Stimulated activated CD4-positive, alpha-beta T cell treated with anti-CD3 and anti-CD28 coated beads, TNF-alpha, amount 100 ng/mL, for 24 hours (primary cell): ENCODE measurements around the gene SLC2A9.
"Not testable (repeated sequence)": the region's sequence is repeated elsewhere in the genome, so short reads cannot be mapped to it uniquely, and the experiment has no call there.

ENCODE experiments used
- DNase-seq, 3 experiments: peaks; one replicate each; pipeline ENCODE4 v3.0.0-alpha.2; 2020; ENCODE audit warnings: low read depth in 3 of 3

SLC2A9 gene

DNA sequence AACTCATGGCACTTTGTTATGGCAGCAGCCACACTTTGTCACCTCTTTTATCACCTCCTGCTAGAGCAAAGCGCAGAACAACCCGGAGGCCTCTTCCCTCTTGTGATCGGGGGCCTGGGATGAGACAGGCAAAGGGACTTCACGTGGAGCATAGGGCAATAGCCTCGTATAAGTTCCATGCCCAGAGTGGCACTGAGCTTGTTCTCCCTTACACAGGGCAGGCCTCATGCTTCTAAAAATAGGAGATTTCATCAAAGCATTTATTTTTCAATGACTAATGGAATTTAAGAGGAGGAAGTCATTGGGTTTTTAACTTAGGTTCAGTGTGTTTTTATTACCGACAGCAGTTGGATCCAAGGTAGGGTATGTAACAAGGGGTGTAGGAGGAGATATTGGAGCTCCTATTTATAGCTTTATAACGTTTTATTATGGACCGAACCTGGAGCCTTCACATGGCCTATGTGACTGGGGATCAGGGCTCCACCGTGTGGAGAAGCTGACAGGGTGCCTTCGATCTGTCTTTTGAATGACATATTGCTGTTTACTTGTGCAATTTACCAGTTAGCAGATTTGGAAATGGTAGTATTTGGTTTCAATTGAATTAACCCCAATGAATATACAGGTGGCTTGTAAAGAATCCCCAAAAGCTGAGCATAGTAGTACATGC, 93.8 kb downstream of the SLC2A9 start:
- no peak for DNase-seq

DNA sequence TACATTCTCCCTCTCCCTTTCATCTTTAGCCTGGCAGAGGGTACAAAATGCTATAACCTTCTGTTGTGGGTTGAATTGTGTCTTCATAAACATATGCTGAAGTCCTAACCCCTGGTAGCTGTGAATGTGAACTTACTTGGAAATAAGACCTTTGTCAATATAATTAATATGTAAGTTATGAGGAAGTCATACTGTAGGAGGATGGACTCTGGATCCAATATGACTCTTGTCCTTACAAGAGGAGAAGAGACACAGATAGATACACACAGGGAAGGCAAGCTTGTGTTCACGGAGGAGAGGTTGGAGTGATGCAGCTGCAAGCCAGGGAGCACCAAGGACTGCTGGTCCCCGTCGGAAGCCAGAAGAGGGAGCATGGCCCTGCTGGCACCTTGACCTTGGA, 94.7 kb downstream of the SLC2A9 start:
- DNase-seq, result no peak

DNA sequence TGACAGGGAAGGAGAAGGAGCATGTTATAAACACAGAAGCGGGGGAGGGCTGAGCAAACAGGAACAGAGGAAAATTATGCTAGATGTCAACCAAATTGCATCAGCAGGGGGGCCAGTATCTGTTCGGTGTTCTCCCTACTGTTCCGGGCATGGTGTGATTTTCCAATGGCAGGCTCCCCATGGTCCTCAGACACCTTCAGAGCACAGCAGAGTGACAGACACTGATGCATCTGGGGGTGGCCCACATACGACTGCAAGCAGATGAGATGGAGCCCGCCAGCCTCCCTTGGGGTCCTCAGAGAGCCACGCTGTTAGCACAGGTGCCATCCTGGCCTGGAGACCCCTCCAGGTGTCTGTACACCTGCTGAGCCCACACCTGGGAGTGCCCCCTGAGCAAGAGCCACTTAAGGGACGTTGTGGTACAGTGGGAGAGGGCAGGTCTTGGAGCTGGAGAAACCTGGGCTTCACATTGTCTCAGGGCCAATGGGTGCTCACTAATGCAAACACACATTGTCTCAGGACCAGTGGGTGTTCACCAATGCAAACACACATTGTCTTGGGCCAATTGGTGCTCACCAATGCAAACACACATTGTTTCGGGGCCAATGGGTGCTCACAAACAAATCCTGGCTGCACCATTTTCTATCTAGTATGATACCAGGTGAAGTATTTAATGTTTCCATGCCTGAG, 95.4 kb downstream of the SLC2A9 start:
- DNase-seq, result no peak

DNA sequence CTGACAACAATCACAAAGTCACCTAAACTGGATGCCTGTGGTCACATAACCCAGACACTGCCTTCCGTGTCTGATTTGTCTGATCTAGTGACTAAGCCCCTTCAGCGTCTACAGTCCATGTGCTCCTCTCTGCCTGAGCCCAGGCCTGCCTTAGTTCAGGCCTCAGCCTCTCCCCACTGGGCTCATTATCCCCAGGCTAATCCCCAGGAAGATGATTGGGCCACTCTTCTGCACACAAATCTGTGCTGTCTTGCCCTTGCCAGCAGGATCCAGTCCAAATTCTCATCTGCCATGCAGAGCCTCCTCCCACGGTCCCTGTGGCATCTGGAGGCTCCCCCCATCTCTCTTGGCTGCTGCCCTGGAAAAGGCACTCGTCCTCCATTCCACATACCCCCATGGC, 96.5 kb downstream of the SLC2A9 start:
- no peak for DNase-seq

DNA sequence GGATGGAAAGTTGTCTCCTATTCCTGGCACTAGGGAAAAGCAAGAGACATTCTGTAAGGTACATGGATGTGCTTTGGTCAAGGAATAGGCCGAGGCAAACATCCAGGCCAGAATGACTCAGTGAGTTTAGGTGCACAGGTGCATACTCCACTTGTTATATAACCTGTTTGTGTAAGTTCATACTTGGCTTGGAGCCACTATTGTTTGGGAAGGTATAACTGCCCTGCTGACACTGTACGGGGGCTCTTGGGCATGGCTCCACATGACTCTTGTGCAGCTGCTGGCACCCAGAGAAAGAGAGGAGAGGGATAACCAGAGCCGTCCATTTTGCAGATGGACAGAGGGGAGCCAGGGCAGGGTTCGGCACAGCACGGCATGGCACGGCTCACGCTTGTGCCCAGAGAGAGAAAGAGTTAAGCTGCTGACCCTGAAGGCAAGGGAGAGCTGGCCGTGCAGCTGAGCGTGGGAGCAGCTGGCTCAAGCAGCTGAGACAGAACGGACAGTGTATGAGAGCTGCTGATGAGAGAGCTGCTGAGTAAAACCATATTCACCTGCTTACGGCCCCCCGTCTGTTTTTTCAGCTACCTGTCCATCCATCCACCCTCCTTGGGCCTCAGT, 98.0 kb downstream of the SLC2A9 start:
- no peak for DNase-seq

DNA sequence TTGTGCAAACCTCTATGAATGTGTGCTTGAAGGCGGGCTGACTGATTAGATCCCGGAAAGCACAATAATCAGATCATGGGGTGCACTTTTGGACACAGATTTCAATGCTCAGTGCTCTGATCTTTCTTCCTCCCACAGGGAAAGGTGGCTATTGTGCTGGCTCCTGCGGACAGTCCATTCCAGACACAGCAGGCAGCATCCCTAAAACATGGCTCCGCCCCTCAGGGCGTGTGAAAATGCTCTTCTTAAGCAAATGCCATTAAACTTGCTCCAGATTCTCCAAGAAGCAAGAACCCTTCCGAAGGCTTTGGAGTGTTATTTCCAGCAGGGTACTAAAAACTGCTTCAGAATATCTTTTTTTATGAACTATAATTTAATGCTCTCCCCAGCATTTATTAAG, 100.0 kb downstream of the SLC2A9 start:
- no peak for DNase-seq

DNA sequence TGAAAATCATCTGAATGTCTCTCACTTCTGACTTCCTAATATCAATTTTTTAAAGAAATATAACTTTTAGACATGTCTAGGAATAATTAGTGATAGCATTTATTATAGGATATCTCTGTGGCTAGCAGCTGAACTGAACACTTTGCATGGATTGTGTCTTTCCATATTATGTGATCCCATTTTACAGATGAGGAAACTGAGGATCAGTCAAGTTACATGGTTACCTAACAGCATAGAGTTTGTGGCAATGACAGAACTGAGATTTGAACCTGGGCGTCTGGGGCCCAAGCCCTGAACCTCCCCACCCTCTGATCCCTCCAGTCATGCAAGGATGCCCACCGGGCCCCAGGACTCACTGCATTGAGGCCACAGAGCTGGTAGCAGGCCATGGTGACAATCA, 101.3 kb downstream of the SLC2A9 start:
- DNase-seq, result no peak

DNA sequence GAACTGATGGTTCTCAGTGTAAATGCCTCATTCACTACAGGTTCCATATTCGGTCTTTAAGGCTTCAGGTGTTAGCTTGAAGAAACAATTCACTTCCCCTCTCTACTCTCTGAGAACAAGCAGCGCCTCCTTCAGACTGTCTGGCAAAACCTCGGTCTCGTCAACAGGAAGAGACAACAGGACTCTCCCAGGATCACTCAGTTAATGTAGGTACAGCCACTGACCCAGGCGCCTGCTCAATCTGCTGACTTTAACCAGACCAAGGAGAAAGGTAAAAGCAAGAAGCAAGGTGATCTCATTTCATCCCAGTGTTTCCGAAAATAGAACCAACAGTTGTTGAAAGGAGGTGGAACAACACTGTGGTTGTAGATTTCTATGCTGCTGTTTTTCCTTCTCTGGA, 102.2 kb downstream of the SLC2A9 start:
- no peak for DNase-seq

DNA sequence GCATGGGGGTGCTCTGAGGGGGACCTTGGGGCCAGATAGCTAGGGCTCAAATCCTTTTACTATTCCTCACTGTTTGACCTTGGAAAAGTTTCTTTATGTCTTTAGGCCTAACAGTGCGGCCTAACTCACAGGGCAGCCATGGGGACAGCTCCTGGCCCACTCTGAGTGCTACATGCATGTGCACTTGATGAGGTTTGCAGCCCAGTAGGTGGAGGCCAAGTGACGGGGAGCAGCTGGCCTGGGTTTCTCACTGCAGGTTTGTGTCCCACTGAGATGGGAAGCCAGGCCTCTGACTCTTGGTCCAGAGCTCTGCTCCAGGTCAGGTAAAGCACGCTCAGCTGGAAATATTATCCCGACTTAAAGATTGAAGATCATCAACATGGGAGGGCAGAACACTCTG, 102.8 kb downstream of the SLC2A9 start:
- no peak for DNase-seq

DNA sequence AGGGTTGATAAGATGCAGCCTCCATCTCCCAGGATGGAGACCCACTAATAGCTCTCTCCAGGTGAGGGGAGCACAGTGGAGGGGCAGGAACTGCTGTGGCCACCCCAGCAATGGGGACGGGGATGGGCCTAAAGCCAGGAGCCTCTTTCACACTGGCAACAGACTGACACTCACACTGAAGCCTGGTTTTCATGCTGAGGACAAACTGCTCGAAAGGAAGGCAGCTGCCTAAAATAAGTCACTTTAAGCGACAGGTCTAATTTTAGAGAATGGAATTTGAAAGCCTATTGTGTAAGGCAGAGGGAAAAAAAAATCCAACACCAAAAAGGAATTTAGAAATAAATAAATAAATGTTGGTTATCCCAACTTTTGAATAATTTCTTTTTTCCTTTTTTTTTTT, 104.4 kb downstream of the SLC2A9 start:
- DNase-seq, result no peak

DNA sequence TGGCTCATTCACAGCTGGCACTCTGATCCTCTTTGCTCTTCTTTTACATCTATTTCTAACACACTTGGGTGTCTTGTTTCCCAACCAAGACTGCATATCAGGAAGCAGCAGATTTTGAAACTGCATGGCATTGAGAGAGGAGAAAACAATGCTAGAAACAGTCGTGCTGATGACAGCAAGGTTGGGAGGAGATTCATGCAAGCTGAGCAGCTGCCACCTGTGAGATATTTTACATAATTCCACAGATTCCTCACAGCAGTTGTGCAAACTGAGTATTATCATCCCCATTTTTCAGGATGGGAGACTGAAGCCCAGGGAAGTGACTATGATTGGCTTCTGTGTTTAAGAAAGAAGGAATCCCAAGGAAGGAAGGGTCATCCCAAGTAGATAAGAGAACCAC, 105.0 kb downstream of the SLC2A9 start:
- no peak for DNase-seq

DNA sequence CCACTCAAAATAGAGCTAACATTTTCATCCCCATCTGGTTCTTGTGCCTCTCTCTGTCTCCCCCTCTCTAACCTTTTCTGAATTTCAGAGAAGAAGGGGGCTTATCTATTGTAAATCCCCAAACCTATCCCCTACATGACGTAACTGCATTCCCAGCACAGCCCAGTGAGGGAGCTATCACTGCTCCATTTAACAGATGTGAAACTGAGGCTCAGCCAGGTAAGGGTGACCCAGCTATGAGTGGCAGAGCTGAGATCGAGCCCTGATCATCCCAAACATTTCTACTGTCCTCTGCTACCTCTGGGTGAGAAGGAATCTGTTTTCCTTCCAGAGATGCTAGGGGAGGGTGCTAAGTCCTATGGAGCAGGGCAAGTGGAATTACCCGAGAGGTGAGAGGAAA, 107.5 kb downstream of the SLC2A9 start:
- no peak for DNase-seq

DNA sequence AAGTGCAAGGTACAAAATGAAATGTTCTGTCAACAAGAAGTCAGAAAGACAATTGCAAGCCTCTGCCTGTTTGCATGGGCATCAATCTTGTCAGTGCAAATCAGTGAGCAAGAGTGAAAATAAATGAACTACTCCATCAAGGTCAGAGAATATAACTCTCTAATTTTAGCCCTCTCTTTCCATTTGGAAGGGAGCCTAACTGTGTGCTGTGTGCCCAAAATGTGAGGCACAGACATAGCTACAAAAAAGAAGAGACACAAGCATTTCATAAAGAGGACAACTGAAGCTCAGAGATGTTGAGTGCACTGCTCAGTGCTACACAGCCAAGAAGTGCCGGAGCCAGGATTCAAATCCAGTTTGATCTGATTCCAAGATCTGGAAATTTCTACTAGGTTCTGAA, 114.3 kb downstream of the SLC2A9 start:
- DNase-seq, result no peak

DNA sequence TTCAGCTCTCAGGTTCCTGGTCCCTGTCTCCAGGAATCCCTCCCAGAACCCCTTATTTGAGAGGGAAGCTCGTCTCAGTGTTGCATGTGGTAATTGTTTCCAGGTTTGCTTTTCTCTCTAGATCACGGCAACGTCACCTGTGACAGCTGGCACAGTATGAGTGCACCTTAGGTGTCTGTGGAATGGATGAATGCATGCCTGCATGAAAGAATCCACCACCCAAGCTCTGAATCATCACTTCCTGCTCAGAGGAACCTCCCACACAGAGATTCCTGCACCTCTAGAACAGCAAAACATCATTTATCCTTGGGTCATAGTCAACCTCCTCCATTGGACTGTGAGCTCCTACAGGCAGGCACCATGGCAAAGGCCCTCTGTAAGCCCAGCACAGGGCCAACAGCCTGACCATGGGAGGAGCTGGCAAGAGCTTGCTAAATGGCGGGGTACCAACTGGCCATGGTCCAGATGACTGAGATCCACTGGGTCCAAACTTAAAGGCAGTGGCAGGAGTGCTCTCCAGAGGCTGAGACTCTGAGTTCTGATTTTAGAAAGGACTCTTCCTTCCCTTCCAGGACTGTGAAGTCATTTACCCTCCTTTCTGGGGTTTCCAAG, 116.2 kb downstream of the SLC2A9 start:
- DNase-seq, result no peak

DNA sequence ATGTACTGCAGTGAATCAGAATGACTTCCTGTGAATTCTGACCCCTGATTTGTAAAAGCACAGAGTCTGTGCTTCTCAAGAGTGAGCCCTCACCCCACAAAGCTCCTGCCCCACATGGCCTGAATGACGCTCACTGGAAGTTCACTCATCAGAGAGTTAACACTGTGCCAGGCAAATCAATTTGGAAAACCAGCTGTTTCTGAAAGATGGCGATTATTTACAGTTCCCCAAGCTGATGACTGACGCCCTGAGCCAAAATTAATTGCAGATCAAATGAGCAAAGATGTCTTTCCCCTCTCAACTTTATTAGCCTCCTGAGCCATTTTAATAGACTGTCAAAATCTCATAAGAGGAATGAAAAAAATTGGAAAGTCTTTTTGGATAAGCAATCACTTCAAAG, 118.0 kb downstream of the SLC2A9 start:
- no peak for DNase-seq

DNA sequence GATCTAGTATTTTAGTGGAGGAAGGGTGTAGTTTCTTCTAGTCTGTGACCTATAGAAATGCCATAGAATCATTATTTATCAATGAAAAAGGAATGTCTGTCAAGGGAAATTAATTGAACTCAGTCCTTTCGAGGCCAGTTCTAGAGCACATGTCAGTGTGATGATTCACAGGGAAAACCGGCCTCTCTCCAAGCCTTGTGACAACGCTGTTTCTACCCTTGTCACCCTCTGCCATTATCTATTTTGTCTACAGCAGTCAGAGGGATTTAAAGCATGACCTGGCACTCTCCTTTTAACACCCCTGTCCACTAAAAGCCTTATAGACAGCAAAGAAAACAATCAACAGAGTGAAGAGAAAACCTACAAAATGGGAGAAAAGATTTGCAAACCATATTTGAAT, 120.0 kb downstream of the SLC2A9 start:
- DNase-seq, result no peak

DNA sequence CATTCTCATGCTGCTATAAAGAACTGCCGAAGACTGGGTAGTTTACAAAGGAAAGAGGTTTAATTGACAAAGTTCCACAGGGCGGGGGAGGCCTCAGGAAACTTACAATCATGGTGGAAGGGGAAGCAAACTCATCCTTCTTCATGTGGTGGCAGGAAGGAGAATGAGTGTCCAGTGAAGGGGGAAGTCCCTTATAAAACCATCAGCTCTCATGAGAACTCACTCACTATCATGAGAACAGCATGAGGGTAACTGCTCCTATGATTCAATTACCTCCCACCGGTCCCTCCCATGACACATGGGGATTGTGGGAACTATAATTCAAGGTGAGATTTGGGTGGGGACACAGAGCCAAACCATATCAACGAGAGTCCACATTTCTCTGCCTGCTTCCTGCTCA, 120.7 kb downstream of the SLC2A9 start:
- DNase-seq, result not testable (repeated sequence)

DNA sequence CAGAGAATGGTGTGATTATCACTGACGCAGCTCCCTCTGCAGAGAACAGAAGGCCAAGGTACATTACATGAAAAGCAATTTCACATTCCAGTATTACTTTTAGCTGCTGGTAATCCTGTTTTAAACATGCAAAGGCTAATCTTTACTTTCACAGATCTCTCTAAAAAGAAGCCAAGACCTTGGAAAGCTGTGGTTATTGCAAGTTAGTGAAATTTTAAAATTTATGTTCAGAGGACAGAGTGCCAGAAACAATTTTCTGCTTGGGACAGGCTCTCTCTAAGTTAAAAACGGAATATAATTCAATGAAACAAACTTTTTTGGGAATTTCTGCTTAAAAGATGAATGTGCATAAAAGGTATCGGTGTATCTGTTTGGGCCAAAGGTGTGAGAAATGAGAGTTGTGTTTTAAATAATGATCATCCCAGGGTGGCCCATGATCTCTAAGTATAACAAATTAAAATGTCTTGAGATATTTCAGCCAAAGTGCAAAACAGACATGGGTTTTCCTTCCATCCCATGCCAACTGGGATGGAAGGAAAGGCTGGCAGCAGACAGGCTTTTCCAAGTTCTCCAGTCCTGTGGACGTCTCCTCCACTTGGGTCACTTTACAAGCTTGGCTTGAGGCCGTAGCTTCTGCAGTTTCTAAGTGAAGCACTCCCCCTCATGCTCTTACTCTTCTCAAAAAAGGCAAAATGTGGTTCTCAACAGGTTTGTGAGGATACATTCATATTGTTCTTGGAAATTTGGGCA, 121.8 kb downstream of the SLC2A9 start:
- DNase-seq, result no peak

DNA sequence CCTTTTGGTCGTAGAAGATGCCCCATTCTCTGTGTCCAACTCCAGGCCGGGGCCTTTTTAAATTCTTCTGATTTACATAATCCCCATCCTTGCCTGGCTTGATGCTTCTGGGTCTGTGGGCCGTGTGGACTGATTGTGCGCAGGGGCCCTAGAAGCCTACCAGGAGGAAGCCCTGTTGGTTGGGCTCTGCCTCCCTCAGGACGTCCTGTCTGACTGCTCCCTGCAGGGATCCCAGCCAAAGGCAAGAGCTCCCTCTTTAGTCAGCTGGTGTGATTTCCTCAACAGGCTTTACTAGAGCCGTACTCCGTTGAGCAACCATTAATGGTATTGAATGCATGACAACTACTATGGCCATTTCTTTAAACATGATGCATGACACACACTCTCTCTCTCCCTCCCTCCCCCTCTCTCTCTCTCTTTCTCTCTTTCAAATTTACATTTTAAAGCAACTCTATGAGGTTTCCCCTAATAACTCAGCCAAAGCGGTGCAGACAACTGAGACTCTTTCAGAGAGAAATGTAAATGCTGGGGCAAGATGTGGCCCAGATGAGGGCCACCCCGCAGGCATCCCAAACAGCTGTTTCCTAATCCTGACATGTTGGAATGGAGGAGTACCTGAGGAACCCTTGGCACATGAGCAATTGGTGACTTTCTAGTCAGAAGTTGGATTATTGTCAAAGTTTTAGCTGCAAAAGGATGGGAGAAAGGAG, 122.5 kb downstream of the SLC2A9 start:
- no peak for DNase-seq

DNA sequence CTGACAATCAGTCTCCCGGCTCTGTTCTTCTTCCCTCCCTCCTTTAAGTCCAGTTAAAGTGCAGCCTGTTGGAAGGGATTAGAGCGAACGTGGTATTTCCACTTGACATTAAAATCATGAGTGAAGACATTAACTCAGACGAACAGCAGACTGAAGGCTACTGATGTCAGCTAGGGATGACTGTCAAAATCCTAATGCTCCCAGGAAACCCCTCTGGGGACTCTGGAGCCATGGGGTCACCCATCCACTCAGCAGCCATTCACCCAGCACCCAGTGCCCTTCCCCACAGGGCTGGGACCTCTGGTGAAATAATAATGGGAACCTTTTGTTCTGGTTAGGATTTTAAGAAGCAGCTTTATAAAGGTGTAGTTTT, 126.0 kb downstream of the SLC2A9 start:
- no peak for DNase-seq

DNA sequence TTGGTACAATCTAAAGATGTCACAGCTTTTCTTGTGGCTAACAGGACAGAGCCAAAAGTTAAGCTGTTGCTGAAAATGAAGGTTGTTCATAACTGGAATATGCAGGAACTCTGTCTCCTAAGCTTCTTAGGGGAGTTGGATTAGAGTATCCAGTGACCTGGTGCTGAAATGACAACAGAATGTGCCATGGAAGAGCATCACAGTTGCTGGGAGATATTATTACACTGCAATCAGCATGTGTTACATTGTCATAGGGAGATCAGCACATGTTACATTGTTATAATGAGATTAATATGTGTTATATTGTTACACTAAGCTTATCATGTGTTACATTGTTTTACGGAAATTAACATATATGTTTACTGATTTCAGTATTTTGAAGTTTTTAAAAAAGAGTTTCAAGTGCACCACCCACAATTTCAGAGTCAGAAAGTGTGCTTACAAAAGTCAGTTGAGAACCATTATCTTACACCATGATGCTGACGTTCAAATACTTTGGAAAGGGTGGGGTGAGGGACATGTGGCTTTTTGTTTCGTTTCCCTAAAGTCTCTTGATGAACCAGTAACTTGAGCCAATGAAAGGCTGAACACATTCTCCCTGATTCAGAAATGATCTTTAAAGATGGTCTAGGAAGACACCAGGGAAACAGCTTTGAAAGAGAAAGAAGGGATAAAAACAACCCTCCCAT, 126.5 kb downstream of the SLC2A9 start:
- DNase-seq, result no peak
